SK-N-MC (cell line): ENCODE measurements around the gene BLM.

Experiments
- EZH2 ChIP-seq: fragments of 200-600 bp; sonication (generic); IDR thresholded peaks from one replicate; pipeline ENCODE4 v1.6.1; 2017; ENCODE audit warnings: antibody characterized with exemption
- POLR2AphosphoS5 ChIP-seq: IDR thresholded peaks from 2 replicates; pipeline ENCODE4 v1.6.1; 2012; ENCODE audit warnings: mild to moderate bottlenecking, low read depth, low read length, borderline replicate concordance

DNA sequence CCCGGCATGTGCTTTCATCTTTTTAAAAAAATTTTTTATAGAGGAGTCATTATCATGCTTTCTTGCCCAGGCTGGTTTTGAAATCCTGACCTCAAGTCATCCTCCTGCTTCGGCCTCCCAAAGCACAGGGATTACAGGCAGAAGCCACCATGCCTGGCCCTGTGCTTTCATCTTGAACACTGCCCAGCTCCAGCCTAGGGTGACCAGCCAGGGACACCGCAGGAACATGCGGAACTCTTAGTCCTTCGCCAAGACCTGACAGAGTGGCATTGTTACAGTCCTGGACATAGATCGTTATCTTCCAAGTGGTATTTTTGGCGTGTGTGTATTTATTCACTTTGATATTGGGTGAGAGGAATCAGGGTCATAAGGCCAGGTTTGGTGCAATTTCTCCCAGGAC lies 143.3 kb downstream of the BLM start:
- TF ChIP-seq POLR2AphosphoS5, result no peak
- no peak for TF ChIP-seq EZH2
